Measurements from ENCODE around the gene SLC16A7. TPM values are rescaled to one million over a fixed set of nuclear protein-coding genes. Genes with fewer than 3 reads are reported as not detected.
"Not testable (repeated sequence)": the region's sequence is repeated elsewhere in the genome, so short reads cannot be mapped to it uniquely, and the experiment has no call there.

Gene SLC16A7
- total RNA-seq, 1 donor from 2014 or later = 1.8 TPM

GRCh38 chr12:59595565-59595882 is 305 bp upstream of the SLC16A7 start:
- Histone ChIP-seq H3K27ac (no peak overlapping the region), H3K4me3 (peak overlapping the region; percentile 57), H3K4me2 (peak overlapping the region; percentile 90), H3F3A (ENCODE audit: low read depth) (peaks cover 6% of the 10 kb centered on the region), H2AFZ (replicated peaks) (peak overlapping the region; percentile 98), H3K36me3 (no peaks in the 10 kb centered on the region), H4K20me1 (ENCODE audit: low read depth) (no peaks in the 10 kb centered on the region), H3K9me3 (ENCODE audit: low read depth) (no peaks in the 10 kb centered on the region), H3K4me1 (peaks cover 4% of the 10 kb centered on the region), H3K27me3 (peaks cover 41% of the 10 kb centered on the region), H3K9ac (no peak overlapping the region), H3K79me2 (ENCODE audit: low read depth) (no peaks in the 10 kb centered on the region)
- Mint-ChIP-seq H3K27me3 (ENCODE audit: insufficient read depth, low read depth) (peaks cover 10% of the 10 kb centered on the region), H3K4me3 (peak overlapping the region; percentile 86), H3K36me3 (no peaks in the 10 kb centered on the region), H3K4me1 (peaks cover 15% of the 10 kb centered on the region), H3K9me3 (no peaks in the 10 kb centered on the region), H3K27ac (peak overlapping the region; percentile 8)
- TF ChIP-seq EZH2phosphoT487 (IDR thresholded peaks at IDR 0.05) = no peak
- no peak for DNase-seq (ENCODE audit: low spot score)

- H3K36me3 Mint-ChIP-seq = no peaks in the 10 kb centered on the region
- H3K4me1 Mint-ChIP-seq = peaks cover 15% of the 10 kb centered on the region
- Histone ChIP-seq H2AFZ (replicated peaks) (peak overlapping the region; percentile 98), H3K9me3 (ENCODE audit: low read depth) (no peaks in the 10 kb centered on the region), H3K4me3 (peak overlapping the region; percentile 57), H3F3A (ENCODE audit: low read depth) (peaks cover 6% of the 10 kb centered on the region), H3K27ac (no peak overlapping the region), H4K20me1 (ENCODE audit: low read depth) (no peaks in the 10 kb centered on the region), H3K4me1 (peaks cover 4% of the 10 kb centered on the region), H3K36me3 (no peaks in the 10 kb centered on the region), H3K79me2 (ENCODE audit: low read depth) (no peaks in the 10 kb centered on the region), H3K27me3 (peaks cover 41% of the 10 kb centered on the region), H3K9ac (no peak overlapping the region), H3K4me2 (peak overlapping the region; percentile 90)
- H3K4me3 Mint-ChIP-seq = peak overlapping the region; percentile 86
- no peak overlapping the region for H3K27ac Mint-ChIP-seq
- TF ChIP-seq EZH2phosphoT487 (IDR thresholded peaks at IDR 0.05) = no peak
- TF ChIP-seq CTCF (IDR thresholded peaks at IDR 0.05) = no peak
- no peak for TF ChIP-seq EZH2 (IDR thresholded peaks at IDR 0.05)
- no peak for DNase-seq (ENCODE audit: low spot score)
- H3K27me3 Mint-ChIP-seq (ENCODE audit: insufficient read depth, low read depth) = peaks cover 10% of the 10 kb centered on the region
- H3K9me3 Mint-ChIP-seq = no peaks in the 10 kb centered on the region
These were observed 1.6 kb downstream of the SLC16A7 start for GRCh38 chr12:59597385-59597781.

GRCh38 chr12:59600171-59600570 is 4.3 kb downstream of the SLC16A7 start:
- no peaks in the 10 kb centered on the region for H4K20me1 ChIP-seq (ENCODE audit: low read depth)
- peaks cover 2% of the 10 kb centered on the region for H3K4me1 ChIP-seq
- TF ChIP-seq CTCF (IDR thresholded peaks at IDR 0.05) (no peak), EZH2phosphoT487 (IDR thresholded peaks at IDR 0.05) (no peak), EZH2 (IDR thresholded peaks at IDR 0.05) (no peak)
- Mint-ChIP-seq H3K4me1 (peaks cover 11% of the 10 kb centered on the region), H3K4me3 (no peak overlapping the region), H3K36me3 (no peaks in the 10 kb centered on the region), H3K9me3 (no peaks in the 10 kb centered on the region), H3K27me3 (ENCODE audit: insufficient read depth, low read depth) (peaks cover 10% of the 10 kb centered on the region), H3K27ac (no peak overlapping the region)
- peaks cover 35% of the 10 kb centered on the region for H3K27me3 ChIP-seq
- no peak for DNase-seq (ENCODE audit: low spot score)
- no peaks in the 10 kb centered on the region for H3K9me3 ChIP-seq (ENCODE audit: low read depth)
- H3K4me3 ChIP-seq = no peak overlapping the region
- H2AFZ ChIP-seq (replicated peaks) = no peak overlapping the region
- H3K4me2 ChIP-seq = no peak overlapping the region
- no peak overlapping the region for H3K27ac ChIP-seq
- no peak overlapping the region for H3K9ac ChIP-seq
- peaks cover 6% of the 10 kb centered on the region for H3F3A ChIP-seq (ENCODE audit: low read depth)
- no peaks in the 10 kb centered on the region for H3K79me2 ChIP-seq (ENCODE audit: low read depth)
- no peaks in the 10 kb centered on the region for H3K36me3 ChIP-seq

GRCh38 chr12:59603754-59604153 is 7.9 kb downstream of the SLC16A7 start:
- Histone ChIP-seq H3K9ac (no peak overlapping the region), H3F3A (ENCODE audit: low read depth) (no peaks in the 10 kb centered on the region), H3K27ac (no peak overlapping the region), H3K79me2 (ENCODE audit: low read depth) (no peaks in the 10 kb centered on the region), H3K36me3 (no peaks in the 10 kb centered on the region), H3K9me3 (ENCODE audit: low read depth) (no peaks in the 10 kb centered on the region), H3K4me1 (no peaks in the 10 kb centered on the region), H3K4me2 (no peak overlapping the region), H3K4me3 (no peak overlapping the region), H2AFZ (replicated peaks) (no peak overlapping the region), H3K27me3 (peaks cover 6% of the 10 kb centered on the region), H4K20me1 (ENCODE audit: low read depth) (no peaks in the 10 kb centered on the region)
- no peak overlapping the region for H3K4me3 Mint-ChIP-seq
- H3K27me3 Mint-ChIP-seq (ENCODE audit: insufficient read depth, low read depth) = no peaks in the 10 kb centered on the region
- no peaks in the 10 kb centered on the region for H3K4me1 Mint-ChIP-seq
- H3K36me3 Mint-ChIP-seq = no peaks in the 10 kb centered on the region
- TF ChIP-seq CTCF (IDR thresholded peaks at IDR 0.05) (no peak), EZH2 (IDR thresholded peaks at IDR 0.05) (no peak), EZH2phosphoT487 (IDR thresholded peaks at IDR 0.05) (no peak)
- DNase-seq (ENCODE audit: low spot score) = no peak
- no peak overlapping the region for H3K27ac Mint-ChIP-seq
- no peaks in the 10 kb centered on the region for H3K9me3 Mint-ChIP-seq

- not testable (repeated sequence) for DNase-seq (ENCODE audit: low spot score); H3K27ac Mint-ChIP-seq
These were observed 17.1 kb downstream of the SLC16A7 start for GRCh38 chr12:59612823-59613434.

More at GRCh38 chr12:59612823-59613434, 17.1 kb downstream of the SLC16A7 start:
- H3K9ac ChIP-seq; H3K79me2 ChIP-seq (ENCODE audit: low read depth); H3K36me3 ChIP-seq; H3K27me3 Mint-ChIP-seq (ENCODE audit: insufficient read depth, low read depth); H3F3A ChIP-seq (ENCODE audit: low read depth); H3K27me3 ChIP-seq; H3K36me3 Mint-ChIP-seq; H3K4me3 ChIP-seq; H2AFZ ChIP-seq (replicated peaks); H4K20me1 ChIP-seq (ENCODE audit: low read depth); H3K4me2 ChIP-seq; H3K4me3 Mint-ChIP-seq; H3K27ac ChIP-seq; H3K4me1 Mint-ChIP-seq; H3K4me1 ChIP-seq: not testable (repeated sequence)
- H3K9me3 ChIP-seq (ENCODE audit: low read depth) = peaks cover 13% of the 10 kb centered on the region
- peaks cover 16% of the 10 kb centered on the region for H3K9me3 Mint-ChIP-seq
